Transverse colon (tissue), 3 donors: ENCODE data around the gene RACGAP1.

Experiments used
- CTCF ChIP-seq, 5 experiments: fragments of 200-600 bp in 3 of 5; fragments of 450-650 bp in 2 of 5; sonication (generic) in 3 of 5; IDR thresholded peaks; 1 replicate in 2 of 5; 2 replicates in 3 of 5; pipeline ENCODE4 v1.5.1; 2016 to 2017; ENCODE audit warnings: antibody characterized with exemption in 5 of 5, inconsistent platforms in 3 of 5, mild to moderate bottlenecking in 2 of 5, moderate library complexity in 1 of 5
- POLR2A ChIP-seq: fragments of 450-650 bp; IDR thresholded peaks from one replicate; pipeline ENCODE4 v1.6.1; 2016; ENCODE audit warnings: antibody characterized with exemption, mild to moderate bottlenecking, moderate library complexity

GRCh38 chr12:49950273-49951251 is 74.7 kb downstream of the RACGAP1 start, which contains the start of gene AQP2:
- no peak for TF ChIP-seq CTCF (IDR thresholded peaks at IDR 0.05)
- TF ChIP-seq POLR2A: no peak
